Peyer's patch (tissue), 4 donors: ENCODE results near the gene MTFR1L. TPM values are rescaled to one million over a fixed set of nuclear protein-coding genes. Genes with fewer than 3 reads are reported as not detected.

Experiments
- DNase-seq, 3 donors: peaks; one replicate each; pipeline ENCODE4 v3.0.0-alpha.2; 2017 to 2019
- H3K27ac ChIP-seq, 4 donors: fragments of 200-600 bp; sonication (generic); one replicate each; pipeline ENCODE4 v1.5.1; 2016 to 2019
- H3K27me3 ChIP-seq, 2 donors: fragments of 200-600 bp; sonication (generic); one replicate each; pipeline ENCODE4 v1.5.1; 2019
- H3K36me3 ChIP-seq, 3 donors: fragments of 200-600 bp; sonication (generic); one replicate each; pipeline ENCODE4 v1.5.1; 2016 to 2019
- H3K4me1 ChIP-seq, 4 donors: fragments of 200-600 bp; sonication (generic); one replicate each; pipeline ENCODE4 v1.5.1; 2016 to 2019
- H3K4me3 ChIP-seq, 4 donors: fragments of 200-600 bp; sonication (generic); 1 replicate in 3 of 4; 2 replicates in 1 of 4; pipeline ENCODE4 v1.5.1; 2016 to 2019; ENCODE audit warnings: mild to moderate bottlenecking in 1 of 4
- H3K9me3 ChIP-seq, 4 donors: fragments of 200-600 bp; sonication (generic); one replicate each; pipeline ENCODE4 v1.5.1; 2016 to 2019; ENCODE audit warnings: mild to moderate bottlenecking in 1 of 4
- CTCF ChIP-seq, 6 experiments: fragments of 450-650 bp in 4 of 6; fragments of 200-600 bp in 2 of 6; sonication (generic) in 1 of 6; IDR thresholded peaks; one replicate each; pipeline ENCODE4 v1.5.1; 2017 to 2019; ENCODE audit warnings: antibody characterized with exemption in 6 of 6, mild to moderate bottlenecking in 3 of 6, moderate library complexity in 1 of 6
- POLR2A ChIP-seq, 2 donors: fragments of 450-650 bp; IDR thresholded peaks; one replicate each; pipeline ENCODE4 v1.5.1; 2017; ENCODE audit warnings: antibody characterized with exemption in 2 of 2, mild to moderate bottlenecking in 2 of 2, moderate library complexity in 2 of 2
- total RNA-seq, 4 donors: library from RNA; depleted of rRNA; stranded (reverse); fragments of >200 nt; gene quantifications; one replicate each; pipeline ENCODE4 v1.1.0, GENCODE V29; 2016

MTFR1L gene
- total RNA-seq, 4 donors from 2014 or later: 122 to 173 (median 131) TPM

GRCh38 chr1:25829046-25829445 is 9.3 kb downstream of the MTFR1L start:
- Histone ChIP-seq H3K9me3 (no peaks in the 10 kb centered on the region), H3K27ac (no peak overlapping the region), H3K36me3 (peaks cover 0 to 94% (median 0%) of the 10 kb centered on the region in 3 donors), H3K4me1 (no peaks in the 10 kb centered on the region), H3K27me3 (no peaks in the 10 kb centered on the region), H3K4me3 (no peak overlapping the region)
- no peak for DNase-seq
- no peak for TF ChIP-seq POLR2A (IDR thresholded peaks at IDR 0.05)
- TF ChIP-seq CTCF (IDR thresholded peaks at IDR 0.05): no peak

GRCh38 chr1:25831569-25832196 is 11.9 kb downstream of the MTFR1L start:
- Histone ChIP-seq H3K27me3 (no peaks in the 10 kb centered on the region), H3K9me3 (no peaks in the 10 kb centered on the region), H3K4me1 (no peaks in the 10 kb centered on the region), H3K36me3 (peaks cover 0 to 76% (median 0%) of the 10 kb centered on the region in 3 donors), H3K4me3 (no peak overlapping the region), H3K27ac (peak overlapping the region in 2 of 4 donors; percentile 60 to 63)
- no peak for DNase-seq
- no peak for TF ChIP-seq CTCF (IDR thresholded peaks at IDR 0.05)
- no peak for TF ChIP-seq POLR2A (IDR thresholded peaks at IDR 0.05)

- no peak overlapping the region for H3K4me3 ChIP-seq
- peaks cover 0 to 68% (median 0%) of the 10 kb centered on the region in 3 donors for H3K36me3 ChIP-seq
- H3K9me3 ChIP-seq: no peaks in the 10 kb centered on the region
- H3K27ac ChIP-seq: peak overlapping the region in 2 of 4 donors; percentile 60 to 63
- TF ChIP-seq POLR2A (IDR thresholded peaks at IDR 0.05): no peak
- no peak for TF ChIP-seq CTCF (IDR thresholded peaks at IDR 0.05)
- no peaks in the 10 kb centered on the region for H3K27me3 ChIP-seq
- H3K4me1 ChIP-seq: no peaks in the 10 kb centered on the region
- DNase-seq: no peak
These were observed 12.7 kb downstream of the MTFR1L start for GRCh38 chr1:25832336-25833037.

GRCh38 chr1:25833158-25833557 is 13.4 kb downstream of the MTFR1L start:
- H3K27ac ChIP-seq: peak overlapping the region in 1 of 4 donors; percentile 60
- TF ChIP-seq CTCF (IDR thresholded peaks at IDR 0.05): no peak
- TF ChIP-seq POLR2A (IDR thresholded peaks at IDR 0.05): no peak
- no peak overlapping the region for H3K4me3 ChIP-seq
- H3K9me3 ChIP-seq: no peaks in the 10 kb centered on the region
- H3K4me1 ChIP-seq: no peaks in the 10 kb centered on the region
- H3K27me3 ChIP-seq: no peaks in the 10 kb centered on the region
- no peak for DNase-seq
- peaks cover 0 to 61% (median 0%) of the 10 kb centered on the region in 3 donors for H3K36me3 ChIP-seq

GRCh38 chr1:25834894-25835293 is 15.1 kb downstream of the MTFR1L start:
- no peaks in the 10 kb centered on the region for H3K4me1 ChIP-seq
- DNase-seq: no peak
- peaks cover 0 to 44% (median 0%) of the 10 kb centered on the region in 3 donors for H3K36me3 ChIP-seq
- H3K27me3 ChIP-seq: no peaks in the 10 kb centered on the region
- no peaks in the 10 kb centered on the region for H3K9me3 ChIP-seq
- no peak overlapping the region for H3K27ac ChIP-seq
- H3K4me3 ChIP-seq: no peak overlapping the region
- TF ChIP-seq POLR2A (IDR thresholded peaks at IDR 0.05) (no peak), CTCF (IDR thresholded peaks at IDR 0.05) (no peak)
